Immature natural killer cell (primary cell): ENCODE measurements around the gene OR10D3. TPM values are rescaled to one million over a fixed set of nuclear protein-coding genes. Genes with fewer than 3 reads are reported as not detected.

Source experiments
- DNase-seq, 3 donors: peaks; one replicate each; pipeline ENCODE4 v3.0.0; 2022; ENCODE audit warnings: mixed read lengths in 1 of 3
- H3K27ac Mint-ChIP-seq, 6 donors: one replicate each; pipeline ENCODE4 v1.8.0; 2020; ENCODE audit warnings: mixed read lengths in 6 of 6, mild to moderate bottlenecking in 5 of 6, inconsistent platforms in 4 of 6, moderate library complexity in 3 of 6
- H3K27me3 Mint-ChIP-seq, 3 donors: one replicate each; pipeline ENCODE4 v1.8.0; 2020 to 2021; ENCODE audit warnings: low read depth in 3 of 3, mild to moderate bottlenecking in 3 of 3, mixed read lengths in 3 of 3, moderate library complexity in 3 of 3, inconsistent platforms in 1 of 3
- H3K36me3 Mint-ChIP-seq, 3 donors: one replicate each; pipeline ENCODE4 v1.8.0; 2020; ENCODE audit warnings: mixed read lengths in 3 of 3, inconsistent platforms in 2 of 3, mild to moderate bottlenecking in 2 of 3
- H3K4me1 Mint-ChIP-seq, 2 donors: one replicate each; pipeline ENCODE4 v1.8.0; 2020; ENCODE audit warnings: inconsistent platforms in 2 of 2, mild to moderate bottlenecking in 2 of 2, mixed read lengths in 2 of 2, moderate library complexity in 1 of 2
- H3K4me3 Mint-ChIP-seq, 5 donors: one replicate each; pipeline ENCODE4 v1.8.0; 2020; ENCODE audit warnings: mild to moderate bottlenecking in 5 of 5, mixed read lengths in 5 of 5, inconsistent platforms in 3 of 5, moderate library complexity in 3 of 5
- H3K9me3 Mint-ChIP-seq, 6 donors: one replicate each; pipeline ENCODE4 v1.8.0; 2020; ENCODE audit warnings: mild to moderate bottlenecking in 6 of 6, mixed read lengths in 6 of 6, inconsistent platforms in 4 of 6, moderate library complexity in 3 of 6
- polyA plus RNA-seq, 3 donors: library from polyadenylated mRNA; unstranded; fragments of 300-500 nt; fragmentation: Illumina TruSeq; gene quantifications; one replicate each; pipeline ENCODE4 v1.2.3, GENCODE V29; 2021

The OR10D3 gene
- polyA plus RNA-seq, 3 donors from 2014 or later, result not detected

DNA sequence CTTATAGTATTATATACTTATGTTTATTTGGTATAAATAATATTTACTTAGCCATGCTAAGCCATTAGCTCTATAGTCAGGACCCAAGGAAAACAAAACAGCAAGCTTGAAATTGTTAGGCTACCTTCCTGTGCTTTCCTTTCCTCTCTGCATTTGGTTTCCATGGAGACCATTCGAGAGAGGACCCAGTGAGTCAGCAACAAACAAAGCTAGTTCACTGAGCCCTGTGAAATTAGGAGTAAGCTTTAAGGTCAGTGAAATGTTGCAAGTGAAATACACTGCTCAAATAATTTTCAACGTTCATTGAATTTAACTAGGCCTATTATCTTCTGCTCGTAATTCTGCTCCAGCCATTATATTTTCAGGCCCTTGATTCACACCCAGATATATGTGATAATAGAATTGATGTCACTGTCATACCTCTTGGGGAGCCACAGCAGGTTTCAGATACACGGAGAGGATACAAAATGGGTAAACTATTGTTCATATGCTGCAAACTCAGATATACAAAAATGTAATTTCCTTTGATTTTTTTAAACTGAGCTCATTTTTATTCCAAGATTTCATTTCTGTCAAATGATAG, 9.1 kb upstream of the OR10D3 start:
- Mint-ChIP-seq H3K4me1 (no peaks in the 10 kb centered on the region), H3K36me3 (no peaks in the 10 kb centered on the region), H3K27me3 (peaks cover 0 to 3% (median 0%) of the 10 kb centered on the region in 3 donors), H3K4me3 (no peak overlapping the region), H3K9me3 (peaks cover 0 to 8% (median 0%) of the 10 kb centered on the region in 6 donors), H3K27ac (no peak overlapping the region)
- DNase-seq, result no peak

DNA sequence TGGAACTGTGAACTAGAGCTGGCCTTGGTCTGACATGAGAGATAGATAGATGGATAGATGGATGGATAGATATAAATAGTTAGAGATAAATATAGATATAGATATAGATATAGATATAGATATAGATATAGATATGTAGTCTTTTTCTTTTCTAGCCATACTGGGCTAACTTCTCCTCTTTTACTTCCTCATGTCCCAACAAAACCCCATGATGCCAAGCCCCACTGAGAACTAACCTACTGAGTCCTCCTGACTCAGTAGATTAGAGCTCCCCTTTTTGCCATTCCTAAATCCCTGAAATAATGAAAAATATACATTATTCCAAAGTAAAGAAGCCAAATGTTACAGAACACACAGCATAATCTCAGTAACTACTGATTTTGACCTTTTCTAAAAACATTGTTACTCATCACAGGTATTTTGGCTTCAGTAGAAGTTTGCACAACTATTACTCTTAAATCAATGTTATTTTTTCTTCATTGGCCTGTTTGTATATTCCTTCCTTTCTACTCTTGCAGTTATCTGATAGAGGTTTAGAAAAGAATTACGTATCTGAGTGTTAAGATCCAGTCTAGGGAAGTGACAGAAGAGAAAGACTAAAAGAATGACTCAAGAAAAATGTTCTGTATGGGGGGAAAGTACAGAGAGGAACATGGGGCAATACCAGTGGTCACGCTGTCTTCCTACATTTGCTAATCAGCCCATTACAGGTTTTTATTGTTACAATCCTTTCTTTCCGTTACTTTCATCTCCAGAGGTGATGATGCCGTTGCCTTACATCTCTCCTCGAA, 6.0 kb upstream of the OR10D3 start:
- H3K27ac Mint-ChIP-seq, result no peak overlapping the region
- no peaks in the 10 kb centered on the region for H3K36me3 Mint-ChIP-seq
- H3K4me3 Mint-ChIP-seq, result no peak overlapping the region
- H3K9me3 Mint-ChIP-seq, result peaks cover 0 to 4% (median 0%) of the 10 kb centered on the region in 6 donors
- peaks cover 0 to 3% (median 2%) of the 10 kb centered on the region in 3 donors for H3K27me3 Mint-ChIP-seq
- H3K4me1 Mint-ChIP-seq, result no peaks in the 10 kb centered on the region
- DNase-seq, result no peak

DNA sequence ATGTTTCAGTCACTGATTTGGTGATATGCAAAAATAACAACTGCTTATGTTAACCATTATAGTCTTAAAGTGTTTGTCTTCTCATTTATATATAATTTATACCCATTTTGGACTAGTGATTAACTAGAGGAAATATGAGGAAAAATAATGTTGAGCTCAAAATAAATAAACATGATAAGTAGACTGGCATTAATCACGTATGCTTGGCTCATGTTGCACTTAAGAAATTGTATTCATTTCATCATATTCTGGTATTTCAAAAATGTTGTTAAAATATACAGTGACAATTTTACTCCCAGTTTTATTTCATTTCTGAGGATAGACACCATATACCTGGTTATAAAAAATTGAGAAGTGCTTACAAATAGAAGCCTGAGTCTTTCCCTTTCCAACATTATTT, 3.8 kb upstream of the OR10D3 start:
- Mint-ChIP-seq H3K27me3 (peaks cover 0 to 5% (median 2%) of the 10 kb centered on the region in 3 donors), H3K36me3 (no peaks in the 10 kb centered on the region), H3K9me3 (peaks cover 0 to 4% (median 0%) of the 10 kb centered on the region in 6 donors), H3K4me3 (no peak overlapping the region), H3K27ac (no peak overlapping the region), H3K4me1 (no peaks in the 10 kb centered on the region)
- DNase-seq, result no peak

DNA sequence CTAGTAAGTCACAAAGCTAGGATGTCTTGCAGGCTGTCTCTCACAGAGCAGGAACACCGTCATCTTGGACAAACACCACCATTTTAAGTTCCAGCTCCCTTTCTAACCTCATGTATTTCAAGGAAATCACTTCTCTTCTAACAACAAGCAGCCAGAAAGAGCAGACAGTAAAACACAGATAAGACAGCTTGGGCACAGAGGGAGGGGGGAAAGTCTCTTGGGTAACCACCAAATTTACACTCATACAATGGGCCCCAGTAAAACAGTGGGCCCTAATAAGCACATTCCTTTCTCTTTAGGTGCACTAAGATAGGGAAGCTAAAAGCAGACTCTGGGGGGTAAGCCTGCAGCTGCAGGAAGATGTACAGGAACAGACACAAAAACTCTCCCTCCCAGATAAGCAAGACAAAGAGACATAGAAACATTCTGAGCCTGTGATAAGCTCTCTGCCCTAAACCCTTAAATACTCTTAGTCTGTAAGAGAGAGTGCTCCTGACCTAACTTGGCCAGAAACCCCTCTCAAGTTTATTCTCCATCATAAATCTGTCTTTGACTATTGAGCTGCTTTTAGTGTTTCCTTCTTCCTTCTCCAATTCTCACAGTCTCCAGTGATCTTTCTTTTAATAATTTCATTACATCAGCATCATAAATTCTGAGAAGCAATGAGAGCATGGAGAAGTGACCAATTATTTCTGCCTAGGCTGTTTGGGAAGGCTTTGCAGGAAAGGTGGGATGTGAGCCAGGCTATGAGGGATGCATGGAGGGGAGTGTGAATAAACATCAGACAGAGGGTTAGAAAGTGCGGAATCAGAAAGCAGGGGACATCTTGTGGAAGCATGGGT, 7.4 kb downstream of the OR10D3 start:
- no peaks in the 10 kb centered on the region for H3K4me1 Mint-ChIP-seq
- no peak overlapping the region for H3K4me3 Mint-ChIP-seq
- no peak overlapping the region for H3K27ac Mint-ChIP-seq
- no peaks in the 10 kb centered on the region for H3K36me3 Mint-ChIP-seq
- H3K9me3 Mint-ChIP-seq, result peaks cover 0 to 2% (median 0%) of the 10 kb centered on the region in 6 donors
- H3K27me3 Mint-ChIP-seq, result peaks cover 0 to 3% (median 3%) of the 10 kb centered on the region in 3 donors
- DNase-seq, result no peak

DNA sequence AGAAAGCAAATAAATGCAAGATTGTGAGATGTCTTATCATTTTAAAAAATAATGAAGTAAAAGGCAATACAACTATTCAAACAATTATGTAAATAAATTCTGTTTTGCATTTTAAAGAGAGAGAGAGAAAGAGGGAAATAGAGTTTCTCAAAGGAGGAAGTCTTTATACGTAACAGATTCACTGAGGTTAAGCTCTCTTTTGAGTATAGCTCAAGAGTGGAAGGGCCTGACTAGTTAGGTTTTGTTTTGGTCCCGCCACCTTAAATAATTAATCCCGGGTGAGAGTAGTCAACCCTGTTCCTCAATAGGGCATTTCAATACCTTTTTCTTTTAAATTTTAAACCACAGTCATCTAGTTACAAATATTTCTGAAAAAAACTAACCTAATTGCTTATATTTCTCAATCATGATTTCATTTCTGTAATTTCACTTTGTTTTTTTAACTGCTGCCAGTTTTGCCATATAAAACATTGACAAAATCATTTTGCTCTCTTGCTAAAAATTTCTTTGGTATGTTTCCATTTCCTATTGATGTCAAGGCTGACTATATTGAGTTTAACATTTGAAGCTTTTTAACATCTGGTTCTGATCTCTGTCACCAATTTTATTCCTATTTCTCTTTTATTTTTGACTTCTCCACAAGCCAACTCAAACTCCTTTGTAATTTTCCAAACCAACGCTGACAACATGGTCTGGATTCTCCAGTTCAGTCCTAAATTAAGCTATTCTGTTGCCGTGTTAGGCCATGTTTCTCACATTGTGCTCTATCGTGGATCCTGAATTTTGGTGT, 10.3 kb downstream of the OR10D3 start:
- H3K36me3 Mint-ChIP-seq, result no peaks in the 10 kb centered on the region

DNA sequence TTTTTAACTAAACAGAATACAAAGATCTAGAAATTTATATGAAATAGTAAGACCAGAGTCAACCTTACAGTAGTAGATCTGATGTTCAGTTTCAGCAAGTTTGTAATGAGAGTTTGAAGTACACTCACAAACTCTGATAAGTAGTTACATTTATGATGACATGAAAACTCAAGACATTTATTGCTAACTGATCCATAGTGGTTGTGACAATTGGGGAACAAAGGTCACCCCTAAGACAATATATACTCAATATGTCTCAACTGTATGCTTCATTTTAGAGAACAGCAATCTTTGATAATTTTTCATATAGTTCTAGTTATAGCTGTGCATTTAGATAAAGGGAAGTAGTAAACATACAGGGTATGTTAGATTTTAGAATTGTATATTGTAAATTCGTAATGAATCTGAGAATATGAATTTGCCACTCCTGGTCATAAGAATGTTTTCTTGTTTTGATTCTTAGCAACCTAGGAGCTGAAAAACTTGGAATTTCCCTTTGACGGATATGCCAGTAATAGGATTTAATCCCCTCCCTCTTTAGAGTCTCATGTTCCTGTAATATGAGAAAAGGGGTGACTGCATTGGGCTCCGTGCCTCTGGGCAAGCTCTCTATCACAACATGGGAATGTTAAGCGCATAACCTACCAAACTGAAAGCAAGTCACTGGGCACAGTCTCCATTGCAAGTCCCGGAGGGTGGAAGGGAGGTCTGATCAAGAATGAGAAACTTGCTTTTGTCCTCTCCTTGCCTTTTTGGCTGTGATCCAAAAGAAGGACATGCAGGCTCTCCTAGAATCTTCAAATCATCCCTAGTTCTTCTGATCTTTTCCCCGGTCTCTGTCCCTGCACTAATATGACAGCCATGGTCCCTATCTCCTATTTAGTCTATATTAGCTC, 11.4 kb downstream of the OR10D3 start:
- DNase-seq, result no peak
- Mint-ChIP-seq H3K36me3 (no peaks in the 10 kb centered on the region), H3K9me3 (no peaks in the 10 kb centered on the region), H3K27ac (no peak overlapping the region), H3K4me3 (no peak overlapping the region), H3K4me1 (no peaks in the 10 kb centered on the region), H3K27me3 (no peaks in the 10 kb centered on the region)

More for the DNA sequence above, 10.3 kb downstream of the OR10D3 start:
- no peak for DNase-seq
- Mint-ChIP-seq H3K4me3 (no peak overlapping the region), H3K9me3 (peaks cover 0 to under 1% (median 0%) of the 10 kb centered on the region in 6 donors), H3K27me3 (no peaks in the 10 kb centered on the region), H3K27ac (no peak overlapping the region), H3K4me1 (no peaks in the 10 kb centered on the region)

DNA sequence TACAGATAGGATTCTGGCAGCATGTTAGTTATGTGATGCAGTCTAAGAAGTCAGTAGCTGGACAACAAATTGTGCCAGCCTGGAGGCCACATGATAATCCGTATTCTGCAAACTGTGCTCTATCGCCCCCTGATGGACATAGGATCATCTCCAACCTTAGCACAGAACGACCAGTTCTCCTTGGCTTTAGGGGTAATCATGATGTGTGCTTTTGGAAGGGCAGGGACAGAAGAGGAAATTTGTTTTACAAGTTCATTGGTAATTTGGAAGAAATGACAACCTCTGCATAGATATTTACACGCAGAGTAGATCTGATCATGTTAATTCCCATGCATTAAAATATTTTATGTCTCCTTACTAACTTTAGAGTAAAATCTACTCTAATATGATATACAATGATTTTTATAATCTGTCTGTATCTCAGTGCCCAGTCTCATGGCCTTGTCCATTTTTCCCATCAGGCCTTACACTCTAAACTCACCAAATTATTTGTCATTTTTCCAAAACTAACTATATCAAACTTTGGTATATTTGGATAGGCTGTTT, 12.1 kb downstream of the OR10D3 start:
- H3K27me3 Mint-ChIP-seq, result no peaks in the 10 kb centered on the region
- peak in 2 of 3 donors; percentile 6 to 15 for DNase-seq
- H3K36me3 Mint-ChIP-seq, result no peaks in the 10 kb centered on the region
- H3K4me1 Mint-ChIP-seq, result no peaks in the 10 kb centered on the region
- no peak overlapping the region for H3K27ac Mint-ChIP-seq
- H3K4me3 Mint-ChIP-seq, result no peak overlapping the region
- H3K9me3 Mint-ChIP-seq, result no peaks in the 10 kb centered on the region

DNA sequence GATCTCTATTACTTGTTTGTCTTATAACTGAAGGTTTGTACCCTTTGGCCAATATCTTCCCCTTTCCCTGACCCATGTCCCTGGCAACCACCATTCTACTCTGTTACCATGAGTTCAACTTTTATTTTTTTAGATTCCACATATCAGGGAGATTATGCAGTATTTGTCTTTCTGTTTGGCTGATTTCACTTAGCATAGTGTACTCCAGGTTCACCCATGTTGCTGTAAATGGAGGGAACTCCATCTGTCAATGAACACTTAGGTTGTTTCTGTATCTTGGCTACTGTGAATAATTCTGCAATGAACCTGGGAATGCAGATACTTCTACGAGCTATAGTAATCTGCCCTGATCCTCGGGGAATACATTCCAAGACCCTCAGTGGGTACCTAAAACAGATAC, 14.9 kb downstream of the OR10D3 start:
- Mint-ChIP-seq H3K4me1 (no peaks in the 10 kb centered on the region), H3K9me3 (no peaks in the 10 kb centered on the region), H3K27me3 (no peaks in the 10 kb centered on the region), H3K36me3 (no peaks in the 10 kb centered on the region), H3K4me3 (no peak overlapping the region), H3K27ac (no peak overlapping the region)
- DNase-seq, result no peak

DNA sequence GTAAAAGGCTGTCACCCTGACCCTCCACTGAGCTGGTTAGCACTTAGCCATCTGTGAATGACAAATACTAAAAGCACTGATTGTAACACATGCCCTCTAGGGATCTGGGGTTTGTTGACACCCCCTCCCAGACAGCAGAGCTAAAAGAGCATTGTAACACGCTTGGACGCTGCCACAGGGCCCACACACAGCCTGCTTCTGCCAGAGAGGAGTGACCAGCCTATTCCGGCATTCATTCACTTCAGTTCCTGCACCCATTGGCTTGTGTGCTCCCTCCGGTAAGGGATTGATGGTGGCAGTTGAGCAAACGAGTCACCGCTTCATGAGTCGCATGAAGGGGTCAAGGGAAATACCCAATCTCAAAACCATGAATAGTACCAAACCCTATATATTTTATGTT, 15.8 kb downstream of the OR10D3 start:
- no peak overlapping the region for H3K27ac Mint-ChIP-seq
- no peaks in the 10 kb centered on the region for H3K9me3 Mint-ChIP-seq
- no peak for DNase-seq
- H3K4me3 Mint-ChIP-seq, result no peak overlapping the region
- H3K27me3 Mint-ChIP-seq, result peaks cover 0 to 3% (median 0%) of the 10 kb centered on the region in 3 donors
- H3K36me3 Mint-ChIP-seq, result no peaks in the 10 kb centered on the region
- no peaks in the 10 kb centered on the region for H3K4me1 Mint-ChIP-seq

DNA sequence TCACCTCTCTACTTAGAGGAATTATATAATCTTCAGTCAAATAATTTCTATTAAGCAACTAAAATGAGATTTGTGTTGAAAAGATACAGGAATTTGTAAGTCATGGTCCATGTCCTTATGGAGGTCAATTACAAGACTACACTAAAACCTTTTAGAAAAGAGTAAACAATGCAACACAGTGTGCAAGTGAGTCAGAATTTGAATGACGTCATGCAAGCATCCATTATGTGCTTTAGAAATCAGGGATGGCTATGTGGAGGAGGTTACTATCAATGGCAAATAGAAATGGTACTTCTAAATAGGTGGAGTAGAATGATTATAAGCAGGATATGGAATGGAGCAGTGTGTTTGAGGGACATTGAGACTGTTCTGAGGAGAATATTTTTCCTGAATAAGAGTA, 16.6 kb downstream of the OR10D3 start:
- Mint-ChIP-seq H3K4me3 (no peak overlapping the region), H3K9me3 (no peaks in the 10 kb centered on the region), H3K27me3 (peaks cover 0 to 4% (median 3%) of the 10 kb centered on the region in 3 donors), H3K27ac (no peak overlapping the region), H3K4me1 (no peaks in the 10 kb centered on the region), H3K36me3 (no peaks in the 10 kb centered on the region)
- DNase-seq, result no peak

DNA sequence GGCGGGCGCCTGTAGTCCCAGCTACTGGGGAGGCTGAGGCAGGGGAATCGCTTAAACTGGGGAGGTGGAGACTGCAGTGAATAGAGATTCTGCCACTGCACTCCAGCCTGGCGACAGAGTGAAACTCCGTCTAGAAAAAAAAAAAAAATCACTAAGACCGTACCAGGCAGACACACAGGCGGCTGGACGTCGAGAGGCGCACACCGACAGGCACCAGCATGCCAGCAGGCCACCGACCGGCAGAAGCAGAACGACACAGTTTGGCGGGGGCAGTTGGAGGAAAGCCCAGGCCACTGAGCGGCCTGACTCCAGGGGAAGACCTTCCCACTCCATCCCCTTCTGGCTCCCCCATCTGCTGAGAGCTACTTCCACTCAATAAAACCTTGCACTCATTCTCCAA, 17.5 kb downstream of the OR10D3 start:
- Mint-ChIP-seq H3K9me3 (peaks cover 0 to 3% (median 0%) of the 10 kb centered on the region in 6 donors), H3K4me1 (no peaks in the 10 kb centered on the region), H3K27me3 (peaks cover 0 to 4% (median 3%) of the 10 kb centered on the region in 3 donors), H3K36me3 (no peaks in the 10 kb centered on the region), H3K4me3 (no peak overlapping the region), H3K27ac (no peak overlapping the region)
- no peak for DNase-seq

DNA sequence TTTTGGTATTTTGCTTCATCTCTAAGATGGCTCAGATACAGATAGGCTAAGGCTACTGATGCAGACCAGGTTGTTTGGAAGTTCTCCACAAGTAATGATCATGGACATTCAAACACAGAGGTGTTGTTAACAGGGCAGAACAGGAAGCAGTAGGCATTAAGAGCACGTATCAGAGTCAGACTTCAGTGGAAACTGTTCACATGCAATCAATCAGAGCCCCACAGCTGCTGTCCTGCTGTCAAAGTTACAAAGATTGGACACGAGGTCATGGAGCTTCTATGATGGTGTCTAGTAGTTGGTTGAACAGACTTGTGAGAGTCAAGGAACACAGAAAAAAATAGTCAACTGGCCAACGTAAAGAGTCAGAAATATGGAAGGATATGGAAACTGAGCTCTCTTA, 19.8 kb downstream of the OR10D3 start:
- H3K4me1 Mint-ChIP-seq, result no peaks in the 10 kb centered on the region

More for the DNA sequence above, 19.8 kb downstream of the OR10D3 start:
- H3K27me3 Mint-ChIP-seq, result peaks cover 0 to 4% (median 3%) of the 10 kb centered on the region in 3 donors
- H3K36me3 Mint-ChIP-seq, result no peaks in the 10 kb centered on the region
- H3K27ac Mint-ChIP-seq, result no peak overlapping the region
- peaks cover 0 to 5% (median 0%) of the 10 kb centered on the region in 6 donors for H3K9me3 Mint-ChIP-seq
- DNase-seq, result no peak
- no peak overlapping the region for H3K4me3 Mint-ChIP-seq
